Mammary epithelial cell (primary cell): Measurements from ENCODE around the gene CCDC198.

Experiments
- EZH2 ChIP-seq: IDR thresholded peaks from 2 replicates; pipeline ENCODE4 v1.6.1; 2012; ENCODE audit warnings: low read length, inconsistent platforms, borderline replicate concordance
- TF ChIP-seq, protein P1 (sequence below), 2 donors: IDR thresholded peaks in 1 of 2; conservative IDR thresholded peaks in 1 of 2; 2 replicates each; pipeline ENCODE4 v1.5.1; 2011 to 2012; ENCODE audit warnings: inconsistent platforms in 2 of 2, low read length in 2 of 2, mild to moderate bottlenecking in 2 of 2, control low read depth in 1 of 2, low read depth in 1 of 2; ENCODE audit not compliant: insufficient read depth in 1 of 2; ENCODE audit errors: extremely low read depth in 1 of 2

DNA sequence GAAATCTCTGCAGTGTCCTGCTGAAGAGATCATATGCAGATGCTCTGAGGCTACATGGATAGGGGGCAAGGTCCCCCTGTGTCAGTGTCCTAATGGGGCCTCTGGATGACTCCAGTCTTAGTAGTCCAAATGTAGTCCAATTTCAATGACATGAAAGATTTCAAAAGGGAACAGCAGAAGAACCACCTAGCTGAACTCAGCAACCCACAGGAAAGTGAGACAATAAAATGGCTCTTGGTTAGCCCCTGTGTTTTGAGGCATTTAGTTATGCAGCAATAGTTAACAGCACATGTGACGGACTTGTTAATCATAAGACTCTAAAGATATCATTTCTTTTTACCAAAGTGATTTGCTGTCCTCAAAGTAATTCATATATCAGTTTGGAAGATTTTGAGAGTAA, 22.7 kb downstream of the CCDC198 start:
- no peak for TF ChIP-seq EZH2
- TF ChIP-seq, protein P1, sequence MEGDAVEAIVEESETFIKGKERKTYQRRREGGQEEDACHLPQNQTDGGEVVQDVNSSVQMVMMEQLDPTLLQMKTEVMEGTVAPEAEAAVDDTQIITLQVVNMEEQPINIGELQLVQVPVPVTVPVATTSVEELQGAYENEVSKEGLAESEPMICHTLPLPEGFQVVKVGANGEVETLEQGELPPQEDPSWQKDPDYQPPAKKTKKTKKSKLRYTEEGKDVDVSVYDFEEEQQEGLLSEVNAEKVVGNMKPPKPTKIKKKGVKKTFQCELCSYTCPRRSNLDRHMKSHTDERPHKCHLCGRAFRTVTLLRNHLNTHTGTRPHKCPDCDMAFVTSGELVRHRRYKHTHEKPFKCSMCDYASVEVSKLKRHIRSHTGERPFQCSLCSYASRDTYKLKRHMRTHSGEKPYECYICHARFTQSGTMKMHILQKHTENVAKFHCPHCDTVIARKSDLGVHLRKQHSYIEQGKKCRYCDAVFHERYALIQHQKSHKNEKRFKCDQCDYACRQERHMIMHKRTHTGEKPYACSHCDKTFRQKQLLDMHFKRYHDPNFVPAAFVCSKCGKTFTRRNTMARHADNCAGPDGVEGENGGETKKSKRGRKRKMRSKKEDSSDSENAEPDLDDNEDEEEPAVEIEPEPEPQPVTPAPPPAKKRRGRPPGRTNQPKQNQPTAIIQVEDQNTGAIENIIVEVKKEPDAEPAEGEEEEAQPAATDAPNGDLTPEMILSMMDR (conservative IDR thresholded peaks at IDR 0.05 in 1 of 2, IDR thresholded peaks at IDR 0.05 in 1 of 2; ENCODE audit: extremely low read depth in 1 of 2, insufficient read depth in 1 of 2, low read depth in 1 of 2, low read length in 2 of 2), result no peak
